HL-60 (cell line): ENCODE measurements around the gene ARHGAP24.

Source experiments
- GABPA ChIP-seq: IDR thresholded peaks from 2 replicates; pipeline ENCODE4 v1.6.1; 2012; ENCODE audit warnings: low read depth
- TF ChIP-seq, protein P1 (sequence below): IDR thresholded peaks from one replicate; pipeline ENCODE4 v1.5.1; 2011; ENCODE audit warnings: low read length, control low read depth, inconsistent platforms; ENCODE audit not compliant: insufficient read depth

DNA sequence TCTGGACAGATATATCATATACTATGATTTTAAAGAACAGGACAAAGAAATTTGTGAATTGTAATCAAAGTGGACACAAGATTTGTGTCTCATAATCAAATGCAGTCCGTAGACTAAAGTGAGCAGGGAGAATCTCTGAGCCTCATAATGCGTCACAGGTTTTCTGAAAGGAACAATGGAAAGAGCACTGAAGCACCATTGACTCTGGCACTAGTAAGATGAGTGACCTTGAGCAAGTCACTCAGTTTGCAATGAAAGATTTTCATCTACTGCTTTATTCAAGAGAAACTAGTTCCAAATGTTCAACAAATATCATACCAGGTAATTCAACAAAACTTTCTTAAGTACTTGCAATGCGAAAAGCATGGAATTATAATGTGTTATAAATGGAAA lies 569.6 kb downstream of the ARHGAP24 start:
- TF ChIP-seq, protein P1, sequence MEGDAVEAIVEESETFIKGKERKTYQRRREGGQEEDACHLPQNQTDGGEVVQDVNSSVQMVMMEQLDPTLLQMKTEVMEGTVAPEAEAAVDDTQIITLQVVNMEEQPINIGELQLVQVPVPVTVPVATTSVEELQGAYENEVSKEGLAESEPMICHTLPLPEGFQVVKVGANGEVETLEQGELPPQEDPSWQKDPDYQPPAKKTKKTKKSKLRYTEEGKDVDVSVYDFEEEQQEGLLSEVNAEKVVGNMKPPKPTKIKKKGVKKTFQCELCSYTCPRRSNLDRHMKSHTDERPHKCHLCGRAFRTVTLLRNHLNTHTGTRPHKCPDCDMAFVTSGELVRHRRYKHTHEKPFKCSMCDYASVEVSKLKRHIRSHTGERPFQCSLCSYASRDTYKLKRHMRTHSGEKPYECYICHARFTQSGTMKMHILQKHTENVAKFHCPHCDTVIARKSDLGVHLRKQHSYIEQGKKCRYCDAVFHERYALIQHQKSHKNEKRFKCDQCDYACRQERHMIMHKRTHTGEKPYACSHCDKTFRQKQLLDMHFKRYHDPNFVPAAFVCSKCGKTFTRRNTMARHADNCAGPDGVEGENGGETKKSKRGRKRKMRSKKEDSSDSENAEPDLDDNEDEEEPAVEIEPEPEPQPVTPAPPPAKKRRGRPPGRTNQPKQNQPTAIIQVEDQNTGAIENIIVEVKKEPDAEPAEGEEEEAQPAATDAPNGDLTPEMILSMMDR, result no peak
- no peak for TF ChIP-seq GABPA
